Measurements from ENCODE around the gene TBX6. TPM values are rescaled to one million over a fixed set of nuclear protein-coding genes. Genes with fewer than 3 reads are reported as not detected.

TBX6 gene
- total RNA-seq, 1 experiment from 2014 or later = 5.1 TPM

DNA sequence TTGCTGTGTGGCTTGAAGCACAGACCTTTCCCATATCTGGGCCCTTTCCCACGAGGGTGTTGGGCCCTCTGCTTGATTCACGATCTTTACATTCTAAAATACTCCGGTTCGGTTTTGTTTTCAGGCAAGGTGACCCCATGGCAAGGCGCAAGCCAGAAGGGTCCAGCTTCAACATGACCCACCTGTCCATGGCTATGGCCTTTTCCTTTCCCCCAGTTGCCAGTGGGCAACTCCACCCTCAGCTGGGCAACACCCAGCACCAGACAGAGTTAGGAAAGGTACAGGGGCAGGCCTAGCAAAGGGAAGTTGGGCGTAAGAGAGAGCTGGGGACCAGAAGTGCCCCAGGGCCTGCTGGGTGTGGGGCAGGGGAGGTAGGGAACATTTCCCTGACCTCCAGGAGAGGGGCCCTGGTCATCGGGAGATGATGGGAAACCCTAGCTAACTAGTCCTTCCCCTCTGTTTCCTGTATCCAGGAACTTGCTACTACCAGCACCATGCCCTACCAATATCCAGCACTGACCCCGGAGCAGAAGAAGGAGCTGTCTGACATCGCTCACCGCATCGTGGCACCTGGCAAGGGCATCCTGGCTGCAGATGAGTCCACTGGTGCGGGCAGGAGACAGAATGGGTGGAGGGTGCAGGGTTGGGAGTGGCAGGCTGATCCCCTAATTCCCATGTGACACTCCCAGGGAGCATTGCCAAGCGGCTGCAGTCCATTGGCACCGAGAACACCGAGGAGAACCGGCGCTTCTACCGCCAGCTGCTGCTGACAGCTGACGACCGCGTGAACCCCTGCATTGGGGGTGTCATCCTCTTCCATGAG, 24.8 kb downstream of the TBX6 start (continued):
- TF ChIP-seq, protein P1, sequence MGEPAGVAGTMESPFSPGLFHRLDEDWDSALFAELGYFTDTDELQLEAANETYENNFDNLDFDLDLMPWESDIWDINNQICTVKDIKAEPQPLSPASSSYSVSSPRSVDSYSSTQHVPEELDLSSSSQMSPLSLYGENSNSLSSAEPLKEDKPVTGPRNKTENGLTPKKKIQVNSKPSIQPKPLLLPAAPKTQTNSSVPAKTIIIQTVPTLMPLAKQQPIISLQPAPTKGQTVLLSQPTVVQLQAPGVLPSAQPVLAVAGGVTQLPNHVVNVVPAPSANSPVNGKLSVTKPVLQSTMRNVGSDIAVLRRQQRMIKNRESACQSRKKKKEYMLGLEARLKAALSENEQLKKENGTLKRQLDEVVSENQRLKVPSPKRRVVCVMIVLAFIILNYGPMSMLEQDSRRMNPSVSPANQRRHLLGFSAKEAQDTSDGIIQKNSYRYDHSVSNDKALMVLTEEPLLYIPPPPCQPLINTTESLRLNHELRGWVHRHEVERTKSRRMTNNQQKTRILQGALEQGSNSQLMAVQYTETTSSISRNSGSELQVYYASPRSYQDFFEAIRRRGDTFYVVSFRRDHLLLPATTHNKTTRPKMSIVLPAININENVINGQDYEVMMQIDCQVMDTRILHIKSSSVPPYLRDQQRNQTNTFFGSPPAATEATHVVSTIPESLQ (CRISPR knock-in tag; IDR thresholded peaks at IDR 0.05) = no peak

- Mint-ChIP-seq H3K27ac (peak overlapping the region; percentile 95), H3K36me3 (peaks cover 45% of the 10 kb centered on the region), H3K4me3 (peak overlapping the region; percentile 96), H3K4me1 (peaks cover 28% of the 10 kb centered on the region), H3K9me3 (no peaks in the 10 kb centered on the region), H3K27me3 (ENCODE audit: low read depth) (no peaks in the 10 kb centered on the region)
- DNase-seq (ENCODE audit: low spot score) (peak; percentile 40), ATAC-seq (no peak)
- CTCF ChIA-PET = interaction anchor here (0.5 to 5.1 kb wide), 15 partner anchors 10 to 364 kb away, joined by 3 to 89 read pairs (median 5); partner anchors contain the start of genes DCTPP1, PAGR1, PPP4C and SEZ6L2
- POLR2A ChIA-PET = interaction anchor here (0.5 to 2.3 kb wide), 9 partner anchors 8 to 351 kb away, joined by 3 to 27 read pairs (median 5); partner anchors contain the start of genes HIRIP3, TBX6, TLCD3B and YPEL3
- TF ChIP-seq CREM (CRISPR knock-in tag; IDR thresholded peaks at IDR 0.05) = no peak
- no peak for TF ChIP-seq ZNF281 (CRISPR knock-in tag; IDR thresholded peaks at IDR 0.05)
- TF ChIP-seq CBFB (CRISPR knock-in tag; IDR thresholded peaks at IDR 0.05; ENCODE audit: low read depth) = no peak
- 0 out of 2 replicates have a peak, but pooled peaks have one; percentile 17 for TF ChIP-seq USF1 (CRISPR knock-in tag; IDR thresholded peaks at IDR 0.05)
- TF ChIP-seq SMAD4 (CRISPR knock-in tag; IDR thresholded peaks at IDR 0.05) = no peak
- TF ChIP-seq, protein P2, sequence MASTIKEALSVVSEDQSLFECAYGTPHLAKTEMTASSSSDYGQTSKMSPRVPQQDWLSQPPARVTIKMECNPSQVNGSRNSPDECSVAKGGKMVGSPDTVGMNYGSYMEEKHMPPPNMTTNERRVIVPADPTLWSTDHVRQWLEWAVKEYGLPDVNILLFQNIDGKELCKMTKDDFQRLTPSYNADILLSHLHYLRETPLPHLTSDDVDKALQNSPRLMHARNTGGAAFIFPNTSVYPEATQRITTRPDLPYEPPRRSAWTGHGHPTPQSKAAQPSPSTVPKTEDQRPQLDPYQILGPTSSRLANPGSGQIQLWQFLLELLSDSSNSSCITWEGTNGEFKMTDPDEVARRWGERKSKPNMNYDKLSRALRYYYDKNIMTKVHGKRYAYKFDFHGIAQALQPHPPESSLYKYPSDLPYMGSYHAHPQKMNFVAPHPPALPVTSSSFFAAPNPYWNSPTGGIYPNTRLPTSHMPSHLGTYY (CRISPR knock-in tag; IDR thresholded peaks at IDR 0.05) = no peak
- TF ChIP-seq, protein P3, sequence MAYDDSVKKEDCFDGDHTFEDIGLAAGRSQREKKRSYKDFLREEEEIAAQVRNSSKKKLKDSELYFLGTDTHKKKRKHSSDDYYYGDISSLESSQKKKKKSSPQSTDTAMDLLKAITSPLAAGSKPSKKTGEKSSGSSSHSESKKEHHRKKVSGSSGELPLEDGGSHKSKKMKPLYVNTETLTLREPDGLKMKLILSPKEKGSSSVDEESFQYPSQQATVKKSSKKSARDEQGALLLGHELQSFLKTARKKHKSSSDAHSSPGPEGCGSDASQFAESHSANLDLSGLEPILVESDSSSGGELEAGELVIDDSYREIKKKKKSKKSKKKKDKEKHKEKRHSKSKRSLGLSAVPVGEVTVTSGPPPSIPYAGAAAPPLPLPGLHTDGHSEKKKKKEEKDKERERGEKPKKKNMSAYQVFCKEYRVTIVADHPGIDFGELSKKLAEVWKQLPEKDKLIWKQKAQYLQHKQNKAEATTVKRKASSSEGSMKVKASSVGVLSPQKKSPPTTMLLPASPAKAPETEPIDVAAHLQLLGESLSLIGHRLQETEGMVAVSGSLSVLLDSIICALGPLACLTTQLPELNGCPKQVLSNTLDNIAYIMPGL (CRISPR knock-in tag; IDR thresholded peaks at IDR 0.05) = no peak
- TF ChIP-seq NR1H2 (CRISPR knock-in tag; IDR thresholded peaks at IDR 0.05) = 0 out of 2 replicates have a peak, but pooled peaks have one; percentile 53
- TF ChIP-seq, protein P4, sequence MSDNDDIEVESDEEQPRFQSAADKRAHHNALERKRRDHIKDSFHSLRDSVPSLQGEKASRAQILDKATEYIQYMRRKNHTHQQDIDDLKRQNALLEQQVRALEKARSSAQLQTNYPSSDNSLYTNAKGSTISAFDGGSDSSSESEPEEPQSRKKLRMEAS (CRISPR knock-in tag; IDR thresholded peaks at IDR 0.05) = 0 out of 2 replicates have a peak, but pooled peaks have one; percentile 8
- peak; percentile 52; the same call in 1 of the 2 replicates for TF ChIP-seq ESRRA (CRISPR knock-in tag; IDR thresholded peaks at IDR 0.05; ENCODE audit: borderline replicate concordance)
- TF ChIP-seq OVOL2 (CRISPR knock-in tag; IDR thresholded peaks at IDR 0.05; ENCODE audit: borderline replicate concordance) = no peak
- TF ChIP-seq HMGA2 (CRISPR knock-in tag; IDR thresholded peaks at IDR 0.05) = no peak
- 0 out of 2 replicates have a peak, but pooled peaks have one; percentile 32 for TF ChIP-seq PRDM15 (CRISPR knock-in tag; IDR thresholded peaks at IDR 0.05)
- TF ChIP-seq, protein P5, sequence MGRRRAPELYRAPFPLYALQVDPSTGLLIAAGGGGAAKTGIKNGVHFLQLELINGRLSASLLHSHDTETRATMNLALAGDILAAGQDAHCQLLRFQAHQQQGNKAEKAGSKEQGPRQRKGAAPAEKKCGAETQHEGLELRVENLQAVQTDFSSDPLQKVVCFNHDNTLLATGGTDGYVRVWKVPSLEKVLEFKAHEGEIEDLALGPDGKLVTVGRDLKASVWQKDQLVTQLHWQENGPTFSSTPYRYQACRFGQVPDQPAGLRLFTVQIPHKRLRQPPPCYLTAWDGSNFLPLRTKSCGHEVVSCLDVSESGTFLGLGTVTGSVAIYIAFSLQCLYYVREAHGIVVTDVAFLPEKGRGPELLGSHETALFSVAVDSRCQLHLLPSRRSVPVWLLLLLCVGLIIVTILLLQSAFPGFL (CRISPR knock-in tag; IDR thresholded peaks at IDR 0.05; ENCODE audit: borderline replicate concordance) = 0 out of 2 replicates have a peak, but pooled peaks have one; percentile 73
- TF ChIP-seq KAT7 (CRISPR knock-in tag; IDR thresholded peaks at IDR 0.05; ENCODE audit: borderline replicate concordance) = peak; percentile 90; the same call in 1 of the 2 replicates
- 0 out of 2 replicates have a peak, but pooled peaks have one; percentile 5 for TF ChIP-seq ZBTB21 (CRISPR knock-in tag; IDR thresholded peaks at IDR 0.05; ENCODE audit: borderline replicate concordance)
These were observed 25.6 kb downstream of the TBX6 start for GRCh38 chr16:30065943-30066760.

Measured in WTC11 (cell line).